Right lobe of liver (tissue), 4 donors: Measurements from ENCODE around the gene JKAMP.

Experiments used
- CTCF ChIP-seq, 4 donors: fragments of 200-600 bp in 3 of 4; fragments of 450-650 bp in 1 of 4; IDR thresholded peaks; one replicate each; pipeline versions ENCODE4 v1.5.1 to v1.8.0; 2016 to 2022; ENCODE audit warnings: antibody characterized with exemption in 4 of 4, mild to moderate bottlenecking in 2 of 4
- POLR2A ChIP-seq: fragments of 450-650 bp; IDR thresholded peaks from one replicate; pipeline ENCODE4 v1.6.1; 2017; ENCODE audit warnings: antibody characterized with exemption, mild to moderate bottlenecking
- donor health status: DM: no; HTN: no; CAD: no.
- donor health status: DM: no; HTN: no; CAD: no.
- donor health status: DM: no; HTN: yes; CAD: no.

GRCh38 chr14:59478540-59478939, 5.8 kb upstream of the JKAMP start:
- TF ChIP-seq POLR2A: no peak
- TF ChIP-seq CTCF (IDR thresholded peaks at IDR 0.05): no peak
